NCI-H510A (cell line): ENCODE measurements around the gene NELL1.

ENCODE experiments used
- DNase-seq: peaks from one replicate; lab custom pipeline; 2025; lab: John Stamatoyannopoulos, UW

Gene NELL1

GRCh38 chr11:21346361-21346760, 677.0 kb downstream of the NELL1 start:
- no peak for DNase-seq

GRCh38 chr11:21350613-21351012, 681.2 kb downstream of the NELL1 start:
- no peak for DNase-seq

GRCh38 chr11:21353425-21353824, 684.0 kb downstream of the NELL1 start:
- DNase-seq = no peak

GRCh38 chr11:21364866-21365624, 695.7 kb downstream of the NELL1 start:
- no peak for DNase-seq

GRCh38 chr11:21369947-21370346, 700.6 kb downstream of the NELL1 start:
- DNase-seq = no peak

GRCh38 chr11:21371044-21371443, 701.7 kb downstream of the NELL1 start:
- no peak for DNase-seq

GRCh38 chr11:21372672-21373071, 703.3 kb downstream of the NELL1 start:
- DNase-seq = no peak

GRCh38 chr11:21374376-21374775, 705.0 kb downstream of the NELL1 start:
- DNase-seq = no peak

GRCh38 chr11:21385669-21386440, 716.5 kb downstream of the NELL1 start:
- no peak for DNase-seq

GRCh38 chr11:21390430-21390829, 721.0 kb downstream of the NELL1 start:
- no peak for DNase-seq

GRCh38 chr11:21396342-21397008, 727.1 kb downstream of the NELL1 start:
- no peak for DNase-seq

GRCh38 chr11:21398195-21398594, 728.8 kb downstream of the NELL1 start:
- no peak for DNase-seq

- no peak for DNase-seq
These were observed 732.1 kb downstream of the NELL1 start for GRCh38 chr11:21401496-21401895.

- DNase-seq = no peak
These were observed 732.9 kb downstream of the NELL1 start for GRCh38 chr11:21402274-21402673.

GRCh38 chr11:21403069-21403468, 733.7 kb downstream of the NELL1 start:
- no peak for DNase-seq

- no peak for DNase-seq
These were observed 736.0 kb downstream of the NELL1 start for GRCh38 chr11:21405422-21405821.

- DNase-seq = no peak
These were observed 741.1 kb downstream of the NELL1 start for GRCh38 chr11:21410513-21410912.

GRCh38 chr11:21411104-21411503, 741.7 kb downstream of the NELL1 start:
- DNase-seq = no peak

- no peak for DNase-seq
These were observed 742.2 kb downstream of the NELL1 start for GRCh38 chr11:21411597-21411996.

- DNase-seq = no peak
These were observed 743.4 kb downstream of the NELL1 start for GRCh38 chr11:21412652-21413383.

- DNase-seq = no peak
These were observed 745.6 kb downstream of the NELL1 start for GRCh38 chr11:21414953-21415352.

- DNase-seq = no peak
These were observed 746.2 kb downstream of the NELL1 start for GRCh38 chr11:21415606-21416005.
